GM19438 (cell line): ENCODE data around the gene TMEM132C.
"Not testable (repeated sequence)": the region's sequence is repeated elsewhere in the genome, so short reads cannot be mapped to it uniquely, and the experiment has no call there.

ENCODE experiments used
- ATAC-seq: cut with Tn5 transposase; IDR thresholded peaks from one replicate; pipeline ENCODE4 v1.9.1; 2021; ENCODE audit warnings: low read depth; ENCODE audit not compliant: unreplicated experiment

The TMEM132C gene

DNA sequence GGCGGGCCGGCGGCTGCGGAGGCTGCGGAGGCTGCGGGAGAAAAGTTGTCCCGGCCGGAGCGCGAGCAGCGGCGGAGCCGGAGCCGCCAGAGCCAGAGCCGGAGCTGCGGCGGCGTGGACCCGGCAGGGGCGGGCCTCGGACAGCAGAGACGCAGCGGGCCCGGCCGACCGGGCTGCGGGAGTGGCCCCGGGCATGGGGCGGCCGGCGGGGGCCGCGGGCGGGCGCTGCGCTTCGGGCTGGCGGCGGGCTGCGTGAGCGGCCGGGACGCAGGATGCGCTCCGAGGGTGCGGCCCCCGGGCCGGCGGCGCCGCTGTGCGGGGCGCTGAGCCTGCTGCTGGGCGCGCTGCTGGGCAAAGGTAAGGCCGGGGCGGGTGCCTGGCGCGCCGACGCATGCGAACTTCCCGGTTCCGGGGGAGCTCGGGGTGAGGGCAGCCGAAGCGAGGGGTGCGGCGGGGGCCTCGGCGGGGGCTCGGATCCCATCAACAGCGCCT is at the start of gene TMEM132C:
Gene TMEM132C, plus strand, starts transcription at position 40 of the 492 bp plus-strand sequence. Its CDS starts 233 bp downstream, at position 273.
- no peak for ATAC-seq

GRCh38 chr12:128224226-128224625 is 42.7 kb upstream of the TMEM132C start:
- ATAC-seq, result no peak

DNA sequence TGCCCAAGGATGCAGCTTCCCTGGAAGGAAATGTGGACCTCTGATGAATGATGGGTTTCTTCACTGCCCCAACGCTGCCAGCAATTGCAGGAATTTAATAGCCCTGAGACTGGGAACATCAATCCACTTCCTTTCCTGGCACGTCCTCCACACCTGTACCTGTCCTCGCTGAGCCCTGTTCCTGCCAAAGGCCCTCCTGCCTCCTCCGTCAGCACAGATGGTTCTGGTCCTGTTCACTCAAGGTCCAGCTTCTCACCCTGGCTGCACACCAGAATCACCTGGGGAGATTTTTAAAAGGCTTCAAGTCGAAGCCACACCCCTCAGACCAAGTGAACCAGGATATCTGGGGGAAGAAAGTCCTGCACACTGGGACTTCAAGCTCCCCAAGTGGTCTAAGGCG is 38.4 kb upstream of the TMEM132C start:
- ATAC-seq, result no peak

DNA sequence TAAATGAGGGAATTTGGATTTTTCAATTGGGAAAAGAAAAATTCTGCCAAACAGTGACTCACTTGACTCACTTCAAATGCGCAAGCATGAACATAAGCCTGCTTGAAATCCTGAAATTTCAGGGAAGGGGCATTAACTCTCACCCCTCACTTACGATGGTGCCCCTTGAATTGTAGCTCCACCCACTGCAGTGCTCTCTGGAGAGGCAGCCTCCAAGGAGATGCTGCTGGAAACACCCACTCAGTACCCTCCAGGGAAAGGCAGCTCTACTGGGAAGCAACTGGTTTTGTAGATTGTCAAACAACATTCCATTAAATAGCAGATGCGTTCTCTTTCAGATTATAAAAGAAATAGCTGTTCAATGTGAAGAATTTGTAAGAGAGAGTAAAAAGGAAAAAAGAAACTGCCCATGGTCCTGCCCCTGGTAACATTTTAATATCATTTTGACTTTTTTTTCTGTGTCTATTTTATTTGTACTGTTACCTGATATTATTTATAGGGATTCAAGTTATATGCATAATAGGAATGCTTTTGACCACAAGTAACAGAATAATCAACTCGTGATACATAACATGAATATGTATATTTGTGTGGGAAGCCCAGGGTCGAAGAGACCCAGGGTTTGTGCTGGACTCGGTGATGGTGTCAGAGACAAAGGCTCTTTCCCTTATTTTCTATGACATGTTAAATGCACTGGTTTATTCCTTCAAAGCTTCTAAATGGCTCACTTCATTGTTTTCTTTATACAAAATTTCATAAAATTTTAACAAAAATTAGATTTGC is 31.1 kb upstream of the TMEM132C start:
- ATAC-seq, result no peak

DNA sequence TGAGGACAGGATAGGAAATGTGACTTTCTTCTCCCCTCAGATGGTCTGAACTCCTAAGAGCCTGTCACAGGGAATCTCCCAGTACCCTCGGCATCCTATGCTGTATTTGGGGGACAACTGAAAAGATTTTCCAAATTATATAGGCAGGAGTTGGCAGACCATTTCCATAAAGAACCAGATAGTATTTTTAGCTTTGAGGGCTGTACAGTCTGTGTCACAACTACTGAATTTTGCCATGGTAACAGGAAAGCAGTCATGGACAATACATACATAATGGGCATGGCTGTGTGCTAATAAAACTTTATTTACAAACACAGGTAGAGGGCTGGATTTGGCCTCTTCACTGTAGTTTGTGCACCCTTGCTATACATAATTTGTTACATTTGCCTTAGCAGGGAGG is 30.4 kb upstream of the TMEM132C start:
- no peak for ATAC-seq

- no peak for ATAC-seq
These were observed 26.2 kb upstream of the TMEM132C start for GRCh38 chr12:128240745-128241144.

GRCh38 chr12:128245121-128245520 is 21.8 kb upstream of the TMEM132C start:
- ATAC-seq, result no peak

- no peak for ATAC-seq
These were observed 21.1 kb upstream of the TMEM132C start for GRCh38 chr12:128245905-128246304.

GRCh38 chr12:128250096-128250495 is 16.9 kb upstream of the TMEM132C start:
- ATAC-seq, result no peak

GRCh38 chr12:128253829-128254228 is 13.1 kb upstream of the TMEM132C start:
- not testable (repeated sequence) for ATAC-seq

DNA sequence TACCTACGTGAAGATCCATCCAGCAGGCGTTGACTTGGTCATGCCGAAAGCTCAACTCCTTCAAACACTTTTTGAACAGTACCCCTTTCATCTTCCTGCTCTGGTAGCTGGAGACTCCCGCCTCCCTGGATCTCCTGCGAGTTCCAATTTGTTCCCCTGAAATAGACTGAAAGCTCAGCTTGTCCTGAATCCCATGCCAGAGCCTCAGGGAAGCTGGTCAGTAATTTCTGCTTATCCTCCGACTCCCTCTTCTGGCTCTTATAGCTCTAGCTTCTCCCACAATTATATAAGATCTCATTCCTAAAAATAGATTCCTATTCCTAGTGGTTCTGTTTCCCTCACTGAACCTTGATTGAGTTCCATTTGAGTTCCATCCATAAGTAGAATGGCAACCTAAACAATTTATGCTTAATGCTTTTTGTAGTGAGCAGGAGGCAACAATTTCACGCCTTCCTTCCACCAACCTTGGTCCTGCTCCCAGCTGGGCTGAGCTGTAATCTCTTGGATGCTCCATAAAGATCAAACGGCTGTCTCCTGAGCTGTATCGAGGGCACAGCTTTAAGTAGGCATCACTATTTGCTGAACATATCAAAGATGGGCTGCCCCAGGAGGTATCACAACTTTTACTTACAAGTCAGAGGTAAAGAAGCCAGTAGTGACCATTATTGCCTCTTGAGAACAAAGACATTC is 8.0 kb upstream of the TMEM132C start:
- no peak for ATAC-seq

GRCh38 chr12:128259556-128260070 is 7.4 kb upstream of the TMEM132C start:
- no peak for ATAC-seq

GRCh38 chr12:128261757-128262156 is 5.2 kb upstream of the TMEM132C start:
- ATAC-seq, result no peak

DNA sequence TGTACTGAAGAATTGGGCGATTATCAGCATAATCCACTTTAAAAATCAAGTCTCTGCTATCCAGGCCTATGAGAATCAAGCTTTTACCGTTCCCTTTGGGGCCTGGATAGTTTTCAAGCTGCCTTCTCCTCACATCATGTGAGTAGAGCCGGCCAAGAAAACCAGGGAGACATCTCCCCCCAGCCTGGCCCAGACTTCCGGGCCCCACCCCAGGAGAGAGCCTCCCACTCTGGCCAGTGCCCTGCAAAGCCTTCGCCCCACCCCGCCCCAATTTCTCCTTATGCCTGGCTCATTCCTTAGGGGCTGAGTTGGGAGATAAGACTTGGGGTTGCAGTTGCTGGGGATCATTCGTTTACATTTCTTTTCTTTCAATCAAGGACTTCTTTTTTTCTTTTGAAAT is 1.4 kb upstream of the TMEM132C start:
- no peak for ATAC-seq

GRCh38 chr12:128266086-128266485 is 884 bp upstream of the TMEM132C start:
- ATAC-seq, result no peak

DNA sequence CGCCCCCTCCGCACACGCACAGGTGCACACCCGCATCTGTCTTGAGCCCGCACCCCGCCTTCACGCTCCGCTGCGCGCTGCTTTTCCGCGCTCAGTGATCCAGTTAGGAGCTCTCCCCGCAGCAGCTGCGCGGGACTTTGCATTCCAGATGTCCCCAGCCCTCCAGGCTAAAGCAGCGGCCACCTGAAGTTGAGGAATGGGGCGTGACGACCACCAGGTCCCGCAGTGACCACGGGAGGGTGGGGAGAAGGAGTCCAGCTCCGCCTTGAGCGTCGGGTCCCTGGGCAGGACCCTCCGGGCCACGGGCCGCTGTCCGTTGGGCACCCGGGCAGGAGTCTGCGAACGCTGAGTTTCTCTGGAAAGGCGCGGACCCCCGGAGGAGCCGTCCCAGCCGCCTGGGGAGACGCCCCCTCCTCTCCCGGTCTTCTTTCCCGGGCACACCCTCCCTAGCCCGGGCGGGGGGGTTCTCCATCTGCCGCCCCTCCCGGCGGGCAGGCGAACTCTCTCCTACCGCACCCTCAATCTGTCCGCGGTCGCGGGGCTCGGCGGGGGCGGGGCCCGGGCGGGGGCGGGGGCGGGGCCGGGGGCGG is 334 bp upstream of the TMEM132C start:
- ATAC-seq, result no peak

GRCh38 chr12:128267651-128268378 is 845 bp downstream of the TMEM132C start:
- no peak for ATAC-seq

DNA sequence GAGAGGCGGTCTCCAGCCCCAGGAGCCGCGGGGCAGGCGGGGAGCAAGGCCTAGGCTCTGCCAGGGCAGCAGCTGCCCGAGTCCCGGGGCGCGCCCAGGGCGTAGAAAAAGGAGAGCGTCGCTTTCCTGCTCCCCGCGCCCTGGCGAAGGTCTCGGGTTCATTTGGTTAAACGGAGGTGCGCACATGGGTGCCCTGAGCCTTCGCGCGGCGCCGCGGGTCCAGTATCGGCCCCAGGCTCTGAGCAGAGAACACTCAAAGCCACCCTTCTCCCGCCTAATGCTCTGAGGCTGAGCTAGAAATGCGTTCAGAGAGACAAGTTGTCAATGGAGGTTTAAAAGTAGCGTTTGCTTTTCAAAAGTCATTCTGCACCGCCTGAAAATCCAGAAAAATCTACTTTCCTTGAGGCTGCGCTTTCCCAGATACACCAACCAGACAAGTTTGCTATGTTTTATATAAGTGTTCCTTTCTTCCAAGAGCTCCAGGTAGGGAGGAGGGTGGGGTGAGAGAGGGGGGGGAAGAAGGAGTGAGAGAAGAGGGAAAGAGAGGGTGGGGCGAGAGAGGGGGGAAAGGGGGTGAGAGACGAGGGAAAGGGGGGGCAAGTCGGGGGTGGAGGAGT is 1.5 kb downstream of the TMEM132C start:
- ATAC-seq, result no peak

DNA sequence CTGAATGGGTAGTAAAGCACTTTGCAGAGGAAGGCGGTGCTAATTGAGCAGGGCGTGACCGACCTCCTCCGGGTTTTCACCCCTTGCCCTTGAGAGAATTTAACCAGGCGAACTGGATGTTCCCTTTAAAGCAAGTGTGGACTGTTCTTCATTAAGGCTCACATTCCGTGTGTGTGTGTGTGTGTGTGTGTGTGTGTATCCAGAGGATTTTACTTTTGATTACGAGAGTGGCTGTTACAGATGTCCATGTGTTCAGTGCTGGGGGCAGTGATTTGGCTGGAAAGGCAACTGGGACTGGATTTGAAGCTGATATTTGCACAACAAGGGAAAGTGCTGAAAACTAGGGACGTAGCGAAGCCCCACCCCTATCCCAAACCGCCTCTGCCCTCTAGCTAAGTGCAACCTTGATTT is 2.2 kb downstream of the TMEM132C start:
- ATAC-seq, result no peak

DNA sequence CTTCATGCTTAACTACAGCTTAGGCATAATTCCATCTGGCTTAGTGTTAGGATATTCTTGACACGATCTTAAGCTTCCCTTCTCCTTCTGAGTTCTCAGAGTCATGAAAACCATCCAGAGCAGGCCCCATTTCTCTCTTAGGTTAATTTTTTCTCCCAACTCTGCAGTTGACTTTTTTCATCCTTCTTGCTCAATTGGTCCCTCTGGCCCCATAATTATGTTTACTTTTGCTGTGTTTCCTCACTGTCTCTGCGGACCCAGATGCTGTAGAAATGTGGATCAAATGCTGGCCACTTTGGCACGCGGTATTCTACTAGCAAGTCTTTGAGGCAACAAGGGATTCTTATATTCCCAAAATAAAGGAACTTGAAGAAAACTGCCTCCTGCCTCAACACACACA is 9.5 kb downstream of the TMEM132C start:
- ATAC-seq, result no peak
